NOMO-1 treated with dmso at 0.1 percent for 144 hours (cell line): ENCODE results near the gene IER2.
A peak's percentile ranks its signal among the peaks of the same experiment; 100 is the strongest.
"Not testable (repeated sequence)": the region's sequence is repeated elsewhere in the genome, so short reads cannot be mapped to it uniquely, and the experiment has no call there.

Experiments
- DNase-seq: peaks from one replicate; lab custom pipeline; 2025; ENCODE audit not compliant: unreplicated experiment; lab: John Stamatoyannopoulos, UW

IER2 gene

GRCh38 chr19:13138171-13138915 lies 11.9 kb upstream of the IER2 start:
- DNase-seq = no peak

- DNase-seq = no peak
Measured at GRCh38 chr19:13138916-13139198, 11.4 kb upstream of the IER2 start.

GRCh38 chr19:13139633-13140311 lies 10.4 kb upstream of the IER2 start:
- DNase-seq = no peak

GRCh38 chr19:13146763-13147563 lies 3.2 kb upstream of the IER2 start:
- peak; percentile 41 for DNase-seq

- DNase-seq = not testable (repeated sequence)
Measured at GRCh38 chr19:13149173-13149627, 1.0 kb upstream of the IER2 start.

DNA sequence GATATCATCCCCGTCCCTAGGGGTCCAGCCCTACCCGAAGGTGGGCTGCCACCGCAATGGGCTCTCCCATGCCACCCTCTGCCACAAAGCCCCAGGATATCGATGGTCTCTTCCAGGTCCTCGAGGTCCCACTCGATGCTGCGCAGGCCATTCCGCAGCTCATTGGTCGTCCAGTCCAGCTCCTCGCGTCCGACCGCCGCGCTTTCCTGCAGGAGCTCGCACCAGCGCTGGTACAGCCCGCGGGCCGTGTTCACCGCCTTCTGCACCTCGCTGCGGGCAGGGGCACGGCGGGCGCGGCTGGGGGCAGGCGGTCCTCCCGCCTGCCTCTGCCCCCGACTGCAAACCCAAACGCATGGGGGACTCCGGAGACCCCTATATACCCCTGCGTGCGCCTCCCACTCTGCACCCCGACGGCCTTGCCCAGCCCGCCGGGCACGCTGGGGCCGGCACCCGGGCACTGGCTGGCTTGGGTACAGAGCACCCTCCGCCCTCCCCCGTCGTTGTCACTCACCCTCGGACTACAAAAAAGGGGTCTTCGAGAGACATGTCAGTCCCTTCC lies 504 bp upstream of the IER2 start:
- DNase-seq = peak; percentile 22

DNA sequence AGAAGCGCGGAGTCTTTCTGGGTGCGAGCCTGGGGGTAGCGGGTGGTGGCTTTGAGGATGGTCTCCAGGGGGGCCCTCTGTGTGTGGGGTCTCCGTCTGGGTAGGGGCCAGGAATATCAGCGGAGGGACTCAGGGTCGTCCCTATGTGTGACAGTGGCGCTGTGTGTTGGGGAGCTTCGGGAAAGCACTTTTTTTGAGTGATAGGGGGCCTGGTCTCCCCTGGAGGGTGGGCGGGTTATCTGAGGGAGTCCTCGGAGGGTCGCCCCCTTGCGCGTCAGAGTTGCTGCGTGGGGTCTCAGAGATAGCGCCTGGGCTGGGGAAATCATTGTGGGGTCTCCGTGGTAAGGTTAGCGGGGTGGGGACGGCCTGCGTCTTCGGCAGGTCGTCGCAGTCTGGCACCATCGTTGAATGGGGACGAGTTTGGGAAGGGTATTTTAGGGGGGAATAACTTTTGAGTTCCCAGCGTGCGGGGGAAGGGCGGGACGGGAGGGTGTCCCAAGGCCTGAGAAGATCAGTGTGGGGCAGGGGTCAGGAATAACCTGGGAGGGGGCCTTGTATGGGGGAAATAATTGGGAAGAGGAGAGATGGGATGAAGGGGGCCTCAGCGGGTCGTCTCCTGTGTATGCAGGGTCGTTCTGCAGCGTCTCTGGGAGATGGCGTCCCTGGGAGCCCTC lies 857 bp downstream of the IER2 start:
- no peak for DNase-seq

GRCh38 chr19:13151605-13152355 lies 1.6 kb downstream of the IER2 start:
- DNase-seq = peak; percentile 98

DNA sequence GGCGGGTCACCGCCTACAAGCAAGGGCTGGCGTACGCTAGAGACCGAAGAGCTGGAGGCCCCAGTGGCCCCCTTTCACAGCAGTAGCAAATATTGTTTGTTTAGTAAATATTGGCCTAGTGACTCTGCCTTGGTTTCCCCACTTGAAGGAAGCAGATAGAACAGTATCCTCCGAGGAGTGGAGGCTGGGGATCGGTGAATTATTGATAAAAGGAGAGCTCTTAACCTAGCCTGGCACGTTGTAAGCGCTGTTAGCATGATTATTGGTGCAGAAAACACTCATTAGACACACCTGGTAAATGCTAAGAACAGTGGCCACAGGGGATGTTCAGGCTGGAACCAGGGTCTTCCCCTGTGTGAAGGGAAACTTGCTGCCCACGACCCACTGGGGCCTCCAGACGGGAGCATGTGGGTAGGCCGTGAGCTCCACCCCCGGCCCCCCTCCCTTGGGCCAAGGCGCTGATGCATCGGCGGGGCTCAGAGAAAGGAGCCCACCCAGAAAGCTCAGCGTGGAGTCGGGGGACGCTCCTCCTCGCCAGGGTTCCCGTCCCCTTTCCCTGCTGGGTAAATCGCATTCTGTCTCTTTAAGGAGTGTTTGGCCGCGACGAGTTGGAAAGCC lies 2.3 kb downstream of the IER2 start:
- DNase-seq = no peak

- peak; percentile 87 for DNase-seq
Measured at GRCh38 chr19:13152974-13153568, 2.9 kb downstream of the IER2 start.

- peak; percentile 66 for DNase-seq
Measured at GRCh38 chr19:13153569-13154240, 3.5 kb downstream of the IER2 start.

DNA sequence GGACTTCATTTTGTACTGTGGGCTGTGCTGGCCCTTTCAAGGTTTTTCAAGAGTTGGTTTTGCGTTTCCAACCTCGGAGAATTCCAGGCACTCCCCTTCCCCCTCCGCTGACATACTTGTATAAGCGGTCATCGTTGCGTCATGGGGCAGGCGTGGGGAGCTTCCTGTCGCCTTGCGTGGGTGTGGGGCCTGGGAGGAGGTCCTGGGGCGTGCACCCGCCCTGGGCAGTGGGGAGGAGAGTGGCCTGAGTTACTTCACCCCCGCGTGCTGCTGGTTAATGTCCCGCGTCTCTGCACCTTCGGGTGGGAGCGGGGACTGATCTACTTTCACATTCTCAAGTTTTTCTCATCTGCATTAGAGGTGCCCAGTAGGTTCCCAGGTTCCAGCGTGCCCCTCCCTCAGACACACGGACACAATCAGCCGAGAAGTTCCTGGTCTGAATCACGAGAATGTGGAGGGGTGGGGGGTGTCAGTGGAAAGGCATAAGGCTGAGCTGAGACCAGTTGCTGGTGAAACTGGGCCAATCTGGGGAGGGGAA lies 4.1 kb downstream of the IER2 start:
- DNase-seq = peak; percentile 62

DNA sequence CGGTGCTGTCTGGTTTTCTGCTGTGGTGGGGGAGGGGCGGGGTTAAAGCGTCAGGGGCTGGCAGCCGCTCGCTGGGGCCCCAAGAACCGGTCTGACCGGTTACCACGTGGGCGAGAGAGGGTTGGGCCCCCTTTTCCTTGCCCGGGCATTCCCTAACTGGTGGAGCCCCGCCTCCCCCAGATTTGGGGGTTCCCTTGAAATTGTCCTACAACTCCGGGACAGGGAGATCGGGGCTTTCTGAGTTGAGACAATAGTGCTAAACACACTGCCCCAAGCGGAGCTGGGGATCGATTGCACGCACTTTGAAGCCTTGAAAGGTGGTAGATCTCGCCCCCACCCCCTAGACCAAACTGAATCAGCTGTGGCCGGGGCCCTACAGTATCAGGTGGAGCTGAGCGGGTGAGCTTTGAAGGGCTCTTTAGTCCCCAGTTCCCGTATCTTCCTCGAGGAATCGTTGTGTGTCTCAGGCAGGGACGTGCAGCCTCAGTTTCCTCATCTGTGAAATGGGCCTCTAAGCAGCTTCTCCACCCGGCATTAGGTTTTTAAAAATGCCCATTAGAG lies 4.8 kb downstream of the IER2 start:
- DNase-seq = no peak

DNA sequence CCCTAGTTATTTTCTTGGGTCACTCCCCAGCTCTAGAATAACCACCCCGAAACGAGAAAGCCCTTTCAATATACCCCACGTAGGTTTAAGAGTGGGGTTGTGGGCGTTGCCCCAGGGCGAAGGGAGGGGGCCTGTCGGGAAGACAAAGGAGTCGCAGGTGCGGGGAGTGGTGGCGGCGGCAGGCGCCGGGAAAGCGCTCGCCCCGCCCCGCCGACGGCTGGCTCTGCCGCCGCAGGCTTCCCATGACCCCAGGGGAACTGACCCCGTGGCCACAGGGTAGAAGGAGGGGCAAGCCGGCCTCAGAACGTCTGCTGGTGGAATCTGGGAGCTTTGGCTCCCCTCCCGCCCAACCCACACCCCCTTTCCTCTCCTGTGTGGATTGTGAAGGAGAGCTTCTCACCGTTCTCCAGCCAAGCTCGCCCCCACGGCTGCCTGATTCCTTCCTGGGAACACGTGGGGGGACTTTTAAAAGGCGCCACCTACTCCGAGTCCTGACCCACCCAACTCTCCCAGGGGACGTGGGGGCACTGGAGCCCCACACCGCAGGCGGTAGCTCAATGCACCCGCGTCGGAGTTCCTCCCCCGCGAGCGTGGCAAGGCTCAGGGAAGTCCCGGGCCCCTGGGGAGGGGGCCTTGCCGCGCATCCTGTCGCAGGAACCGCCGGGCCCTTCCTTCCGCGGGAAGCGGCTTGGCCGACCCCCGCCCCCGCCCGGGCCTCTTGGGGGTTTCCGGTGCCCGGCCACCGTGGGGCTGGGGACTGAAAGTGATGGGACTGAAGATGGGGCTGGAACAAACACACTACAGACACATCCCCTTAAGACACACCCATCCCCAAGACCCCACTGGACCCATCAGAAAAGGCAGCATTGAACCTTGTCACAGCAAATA lies 5.5 kb downstream of the IER2 start:
- no peak for DNase-seq

DNA sequence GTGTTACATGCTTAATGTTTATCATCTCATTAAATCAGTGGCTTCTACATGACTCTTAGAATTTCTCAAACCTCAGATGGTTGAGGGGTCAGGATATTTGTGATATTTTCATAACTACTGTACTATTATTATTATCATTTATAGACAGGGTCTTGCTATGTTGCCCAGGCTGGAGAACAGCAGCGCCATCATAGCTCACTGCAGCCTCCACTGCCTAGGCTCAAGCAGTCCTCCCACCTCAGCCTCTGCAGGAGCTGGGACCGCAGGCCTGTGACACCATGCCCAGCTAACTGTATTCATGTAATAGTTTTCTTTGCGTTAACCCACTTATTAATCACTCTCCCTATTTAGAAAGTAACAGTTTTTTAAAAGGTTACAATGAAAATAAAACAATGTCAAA lies 9.5 kb downstream of the IER2 start:
- no peak for DNase-seq

DNA sequence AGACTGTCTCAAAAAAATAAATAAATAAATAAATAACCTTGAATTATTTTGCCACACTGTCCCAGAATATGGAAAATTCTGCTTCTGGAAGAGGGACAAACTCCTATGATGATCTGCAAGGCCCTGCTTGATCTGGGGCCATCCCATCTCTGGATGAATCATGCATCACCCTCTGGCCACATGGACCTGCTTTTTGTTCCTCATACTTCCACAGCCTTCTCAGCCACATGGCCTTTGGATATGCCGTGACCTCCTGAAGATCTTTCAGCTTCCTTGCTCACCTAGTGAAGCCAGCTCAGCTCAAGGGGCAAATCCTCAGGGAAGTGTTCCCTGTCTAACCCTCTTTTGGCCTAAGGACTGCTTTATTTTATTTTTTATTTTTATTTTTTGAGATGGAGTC lies 10.3 kb downstream of the IER2 start:
- DNase-seq = no peak
